PC-9 (cell line): Measurements from ENCODE around the gene SUMF1. TPM values are rescaled to one million over a fixed set of nuclear protein-coding genes. Genes with fewer than 3 reads are reported as not detected.

Experiments
- BruUV-seq: library from RNA; stranded (reverse); fragments of 400-500 nt; replicated peaks from 2 replicates; lab custom pipeline; 2021; lab: Mats Ljungman, UMichigan
- CTCF ChIA-PET: fragments of 300-600 bp; sonication (Branson Sonifier 250); formaldehyde crosslinking; loops from one replicate; lab custom pipeline; 2022; ENCODE audit warnings: antibody characterized with exemption; lab: Charles Lee
- POLR2A ChIA-PET: fragments of 300-600 bp; sonication (Branson Sonifier 250); formaldehyde crosslinking; loops from one replicate; lab custom pipeline; 2022; ENCODE audit warnings: antibody characterized with exemption; ENCODE audit not compliant: unreplicated experiment; lab: Charles Lee
- DNase-seq, 2 experiments: peaks; one replicate each; pipeline versions ENCODE4 v3.0.0 to v3.0.0-alpha.2; 2015 to 2022; ENCODE audit warnings: mixed read lengths in 1 of 2
- H2AFZ ChIP-seq: fragments of 200-600 bp; sonication (generic); 2 replicates; pipeline ENCODE4 v1.8.1; 2017; ENCODE audit warnings: antibody characterized with exemption
- H3F3A ChIP-seq: fragments of 200-600 bp; sonication (generic); 2 replicates; pipeline ENCODE4 v1.8.1; 2017; ENCODE audit warnings: antibody characterized with exemption, mild to moderate bottlenecking, low read depth; ENCODE audit not compliant: insufficient read depth
- H3K27ac ChIP-seq: fragments of 200-600 bp; sonication (generic); 2 replicates; pipeline ENCODE4 v1.6.1; 2016; ENCODE audit warnings: mixed run types
- H3K27me3 ChIP-seq: fragments of 200-600 bp; sonication (generic); 2 replicates; pipeline ENCODE4 v1.6.1; 2016; ENCODE audit warnings: low read depth, mixed run types; ENCODE audit not compliant: insufficient read depth
- H3K36me3 ChIP-seq: fragments of 200-600 bp; sonication (generic); 2 replicates; pipeline ENCODE4 v1.6.1; 2016; ENCODE audit warnings: low read depth, mixed run types
- H3K4me1 ChIP-seq: fragments of 200-600 bp; sonication (generic); replicated peaks from 2 replicates; pipeline ENCODE4 v1.6.1; 2016; ENCODE audit warnings: mixed run types; ENCODE audit not compliant: insufficient read depth
- H3K4me2 ChIP-seq: fragments of 200-600 bp; sonication (generic); 2 replicates; pipeline ENCODE4 v1.6.1; 2017; ENCODE audit warnings: mixed run types
- H3K4me3 ChIP-seq: fragments of 200-600 bp; sonication (generic); 2 replicates; pipeline ENCODE4 v1.6.1; 2016; ENCODE audit warnings: mixed run types
- H3K79me2 ChIP-seq: fragments of 200-600 bp; sonication (generic); 2 replicates; pipeline ENCODE4 v1.6.1; 2017; ENCODE audit warnings: low read depth, mixed run types
- H3K9me2 ChIP-seq: fragments of 200-600 bp; sonication (generic); 2 replicates; pipeline ENCODE4 v1.8.1; 2017; ENCODE audit warnings: mild to moderate bottlenecking; ENCODE audit not compliant: insufficient read depth
- H3K9me3 ChIP-seq: fragments of 200-600 bp; sonication (generic); 2 replicates; pipeline ENCODE4 v1.8.1; 2016; ENCODE audit warnings: low read depth; ENCODE audit not compliant: insufficient read depth
- H4K20me1 ChIP-seq: fragments of 200-600 bp; sonication (generic); 2 replicates; pipeline ENCODE4 v1.8.1; 2017; ENCODE audit not compliant: insufficient read depth
- EZH2 ChIP-seq: fragments of 200-600 bp; sonication (generic); IDR thresholded peaks from 2 replicates; pipeline ENCODE4 v1.8.0; 2017; ENCODE audit warnings: antibody characterized with exemption, low read depth
- intact Hi-C: fragments of 100-400 bp; cut with micrococcal nuclease; formaldehyde crosslinking; loops from one replicate; pipeline ENCODE4 v1.10.0; 2022; ENCODE audit not compliant: unreplicated experiment
- total RNA-seq: library from RNA; stranded (reverse); gene quantifications from 2 replicates; pipeline ENCODE4 v1.2.3, GENCODE V29; 2021
- TF ChIP-seq, protein P1 (sequence below): fragments of 200-600 bp; sonication (generic); conservative IDR thresholded peaks from 2 replicates; pipeline ENCODE4 v1.6.1; 2017; ENCODE audit warnings: mixed run types, antibody characterized with exemption, mild to moderate bottlenecking, moderate library complexity

The SUMF1 gene
- total RNA-seq, 1 experiment from 2014 or later: 41.6 TPM

- Histone ChIP-seq H3K27me3 (no peaks in the 10 kb centered on the region), H3K4me1 (no peaks in the 10 kb centered on the region), H4K20me1 (no peaks in the 10 kb centered on the region), H3K27ac (no peak overlapping the region), H3K9me2 (no peaks in the 10 kb centered on the region), H3K4me2 (no peak overlapping the region), H3K4me3 (no peak overlapping the region), H3K79me2 (no peaks in the 10 kb centered on the region), H3K9me3 (no peaks in the 10 kb centered on the region), H2AFZ (no peak overlapping the region), H3K36me3 (no peaks in the 10 kb centered on the region), H3F3A (no peaks in the 10 kb centered on the region)
- no TSS peak for BruUV-seq
- ChIA-PET CTCF (no interaction called here), POLR2A (no interaction called here)
- no peak for DNase-seq
- TF ChIP-seq EZH2: no peak
- TF ChIP-seq, protein P1, sequence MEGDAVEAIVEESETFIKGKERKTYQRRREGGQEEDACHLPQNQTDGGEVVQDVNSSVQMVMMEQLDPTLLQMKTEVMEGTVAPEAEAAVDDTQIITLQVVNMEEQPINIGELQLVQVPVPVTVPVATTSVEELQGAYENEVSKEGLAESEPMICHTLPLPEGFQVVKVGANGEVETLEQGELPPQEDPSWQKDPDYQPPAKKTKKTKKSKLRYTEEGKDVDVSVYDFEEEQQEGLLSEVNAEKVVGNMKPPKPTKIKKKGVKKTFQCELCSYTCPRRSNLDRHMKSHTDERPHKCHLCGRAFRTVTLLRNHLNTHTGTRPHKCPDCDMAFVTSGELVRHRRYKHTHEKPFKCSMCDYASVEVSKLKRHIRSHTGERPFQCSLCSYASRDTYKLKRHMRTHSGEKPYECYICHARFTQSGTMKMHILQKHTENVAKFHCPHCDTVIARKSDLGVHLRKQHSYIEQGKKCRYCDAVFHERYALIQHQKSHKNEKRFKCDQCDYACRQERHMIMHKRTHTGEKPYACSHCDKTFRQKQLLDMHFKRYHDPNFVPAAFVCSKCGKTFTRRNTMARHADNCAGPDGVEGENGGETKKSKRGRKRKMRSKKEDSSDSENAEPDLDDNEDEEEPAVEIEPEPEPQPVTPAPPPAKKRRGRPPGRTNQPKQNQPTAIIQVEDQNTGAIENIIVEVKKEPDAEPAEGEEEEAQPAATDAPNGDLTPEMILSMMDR: no peak
- intact Hi-C loops: no loop called here
Measured at GRCh38 chr3:4394048-4394447, 73.0 kb downstream of the SUMF1 start.

DNA sequence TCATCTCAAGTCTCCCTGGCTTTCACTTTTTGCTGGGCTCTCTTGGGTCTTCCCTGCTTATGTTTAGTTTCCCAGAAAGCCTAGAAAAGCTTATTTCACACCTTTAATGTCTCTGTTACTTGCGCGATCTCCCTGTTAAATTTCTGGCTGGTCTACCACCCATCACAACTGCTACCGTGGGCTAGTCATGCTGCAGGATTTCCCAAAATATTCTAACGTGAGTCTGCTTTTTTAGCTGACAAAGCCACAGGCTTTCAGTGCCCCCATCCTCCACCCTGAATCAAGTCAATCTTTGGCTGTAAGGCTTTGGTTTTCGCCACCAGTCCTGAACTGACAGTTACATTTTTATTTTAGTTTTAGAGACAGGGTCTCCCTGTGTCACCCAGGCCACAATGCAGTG, 74.1 kb downstream of the SUMF1 start:
- DNase-seq: no peak
- Histone ChIP-seq H3K27ac (no peak overlapping the region), H3K79me2 (no peaks in the 10 kb centered on the region), H3K4me3 (no peak overlapping the region), H3K9me2 (no peaks in the 10 kb centered on the region), H3K36me3 (no peaks in the 10 kb centered on the region), H3K27me3 (no peaks in the 10 kb centered on the region), H3K4me1 (no peaks in the 10 kb centered on the region), H2AFZ (no peak overlapping the region), H3K9me3 (no peaks in the 10 kb centered on the region), H3F3A (no peaks in the 10 kb centered on the region), H4K20me1 (no peaks in the 10 kb centered on the region), H3K4me2 (no peak overlapping the region)
- intact Hi-C loops: no loop called here
- TF ChIP-seq, protein P1: no peak
- no peak for TF ChIP-seq EZH2
- ChIA-PET POLR2A (no interaction called here), CTCF (no interaction called here)
- BruUV-seq: no TSS peak

GRCh38 chr3:4387210-4388204, 79.6 kb downstream of the SUMF1 start:
- no peaks in the 10 kb centered on the region for H3K36me3 ChIP-seq
- CTCF ChIA-PET: no interaction called here
- intact Hi-C loops: no loop called here
- H3K9me2 ChIP-seq: no peaks in the 10 kb centered on the region
- H2AFZ ChIP-seq: no peak overlapping the region
- no peak overlapping the region for H3K27ac ChIP-seq
- no peaks in the 10 kb centered on the region for H3F3A ChIP-seq
- H3K79me2 ChIP-seq: no peaks in the 10 kb centered on the region
- H3K9me3 ChIP-seq: no peaks in the 10 kb centered on the region
- H3K4me3 ChIP-seq: no peak overlapping the region
- H4K20me1 ChIP-seq: no peaks in the 10 kb centered on the region
- no peaks in the 10 kb centered on the region for H3K27me3 ChIP-seq
- no peak for TF ChIP-seq EZH2
- TF ChIP-seq, protein P1: no peak
- POLR2A ChIA-PET: no interaction called here
- H3K4me2 ChIP-seq: no peak overlapping the region
- no TSS peak for BruUV-seq
- H3K4me1 ChIP-seq: no peaks in the 10 kb centered on the region
- DNase-seq: no peak
